NCI-H2196 treated with DMSO at 0.1 percent for 48 hours (cell line): ENCODE results near the gene DISC1.

Experiments
- DNase-seq: peaks from one replicate; lab custom pipeline; 2025; ENCODE audit not compliant: unreplicated experiment; lab: John Stamatoyannopoulos, UW

The DISC1 gene

DNA sequence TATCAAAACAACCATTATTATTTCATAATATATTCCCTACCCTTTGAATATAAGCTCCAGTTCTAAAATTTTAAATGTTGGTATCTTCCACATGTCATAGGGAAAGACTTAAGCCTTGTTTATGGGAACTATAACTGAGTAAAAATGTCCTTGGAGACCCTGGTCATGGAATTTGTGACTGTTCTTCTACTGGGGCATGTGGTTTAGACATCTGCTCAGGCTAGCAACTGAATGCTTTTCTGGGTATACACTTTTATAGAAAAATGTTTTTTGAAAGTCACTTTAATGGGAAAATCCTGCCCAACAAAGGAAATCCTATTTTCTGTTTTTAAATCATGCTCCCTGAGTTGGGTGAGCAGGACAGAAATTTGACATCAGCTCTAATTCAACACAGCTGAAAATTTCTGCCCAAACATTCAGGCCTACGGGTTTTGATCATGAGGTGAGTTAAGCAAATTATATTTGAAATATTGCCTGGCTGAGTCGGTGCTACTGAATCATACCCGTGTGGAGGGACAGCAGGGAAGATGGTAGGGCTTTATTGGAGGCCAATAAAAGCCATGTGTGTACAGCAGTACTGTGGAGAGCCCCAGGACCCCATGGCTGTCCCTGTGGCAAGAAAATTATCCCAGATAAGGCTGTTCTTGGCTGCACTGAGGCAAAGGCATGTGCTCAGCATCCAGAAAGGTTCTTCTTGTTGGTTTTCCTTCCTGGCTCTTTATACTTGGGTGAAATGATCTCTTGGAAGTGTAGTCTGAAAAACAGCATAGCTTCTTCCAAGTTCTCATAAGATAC lies 391.8 kb downstream of the DISC1 start:
- no peak for DNase-seq

DNA sequence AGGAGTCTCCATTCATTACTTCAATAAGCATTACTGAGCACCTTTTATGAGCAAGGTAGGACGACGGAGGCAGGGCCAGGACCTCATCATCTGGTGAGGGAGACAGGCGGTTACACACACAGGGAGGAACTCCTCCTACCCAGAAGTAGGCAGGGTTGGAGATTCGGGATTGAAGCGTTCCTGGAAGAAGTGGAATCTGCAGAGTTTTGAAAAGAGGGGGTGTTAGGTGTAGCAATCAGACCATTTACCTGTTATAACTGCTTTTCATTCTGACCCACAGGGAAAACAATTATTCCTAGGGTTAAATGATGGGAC lies 392.4 kb downstream of the DISC1 start:
- no peak for DNase-seq

DNA sequence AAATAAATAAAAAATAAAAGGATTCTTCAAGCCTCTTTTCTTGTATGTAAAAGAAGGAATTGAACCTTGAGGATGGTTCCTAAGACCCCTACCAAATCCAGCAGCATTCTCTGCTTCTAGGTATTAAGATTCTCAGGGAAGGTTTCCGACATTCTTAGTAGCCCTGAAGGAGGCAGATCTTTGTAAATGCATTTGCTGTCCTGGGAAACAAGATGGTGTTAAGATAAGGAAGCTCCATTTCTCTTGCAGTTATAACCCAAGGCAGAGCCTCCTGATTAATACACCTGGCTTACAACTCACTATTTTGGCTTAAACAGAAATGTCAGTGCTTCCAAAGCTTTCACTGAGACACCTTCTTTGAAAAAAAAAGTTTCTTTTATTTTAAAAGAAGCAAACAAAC lies 393.8 kb downstream of the DISC1 start:
- DNase-seq, result no peak

DNA sequence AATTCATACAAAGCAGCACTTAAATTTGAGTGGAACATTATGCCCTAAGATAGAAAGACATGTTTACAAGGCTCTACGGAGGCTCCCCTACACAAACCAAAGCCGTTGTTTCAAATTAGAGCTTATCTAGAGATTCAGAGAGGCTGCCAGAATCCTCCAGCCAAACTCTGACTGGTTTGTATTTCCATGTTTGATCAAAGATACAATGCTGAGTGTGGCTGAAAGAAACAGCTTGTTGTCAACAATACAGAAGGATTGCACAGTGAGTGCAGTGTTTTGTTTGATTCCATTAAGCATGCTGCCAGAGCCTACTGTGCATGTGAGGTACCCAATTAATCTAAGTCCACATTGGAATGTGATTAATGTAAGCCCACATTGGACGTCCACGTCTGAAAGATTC lies 402.7 kb downstream of the DISC1 start:
- DNase-seq, result no peak

DNA sequence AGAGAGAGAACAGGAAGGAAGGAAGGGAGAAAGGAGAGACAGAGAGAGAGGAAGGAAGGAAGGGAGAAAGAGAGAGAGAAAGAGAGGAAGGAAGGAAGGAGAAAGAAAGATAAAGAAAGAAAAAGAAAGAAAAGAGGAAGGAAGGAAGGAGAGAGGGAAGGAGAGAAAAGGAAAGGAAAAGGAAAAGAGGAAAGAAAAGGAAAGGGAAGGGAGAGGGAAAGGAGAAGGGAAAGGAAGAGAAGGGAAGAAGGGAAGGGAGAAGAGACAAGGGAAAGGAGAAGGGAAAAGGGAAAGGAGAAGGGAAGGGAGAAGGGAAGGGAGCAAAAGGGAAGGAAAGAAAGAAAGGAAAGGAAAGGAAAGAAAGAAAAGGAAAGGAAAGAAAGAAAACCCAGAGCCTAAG lies 404.6 kb downstream of the DISC1 start:
- no peak for DNase-seq

DNA sequence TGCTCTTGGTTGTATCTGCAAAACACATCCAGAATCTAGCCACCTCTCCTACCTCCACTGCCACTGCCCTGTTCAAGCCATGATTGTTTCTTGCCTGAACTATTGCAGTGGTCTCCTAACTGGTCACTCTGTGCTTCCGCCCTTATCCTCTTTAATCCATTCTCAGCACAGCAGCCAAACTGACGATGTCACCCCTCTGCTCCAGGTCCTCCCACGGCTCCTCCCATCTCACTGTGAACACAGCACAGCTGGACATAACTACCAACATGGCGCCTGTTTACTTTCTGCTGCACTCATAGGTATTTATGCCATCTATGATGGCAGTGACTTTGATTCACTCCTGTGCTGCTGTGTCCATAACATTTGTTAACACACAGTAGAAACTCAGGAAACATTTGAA lies 406.7 kb downstream of the DISC1 start:
- no peak for DNase-seq

DNA sequence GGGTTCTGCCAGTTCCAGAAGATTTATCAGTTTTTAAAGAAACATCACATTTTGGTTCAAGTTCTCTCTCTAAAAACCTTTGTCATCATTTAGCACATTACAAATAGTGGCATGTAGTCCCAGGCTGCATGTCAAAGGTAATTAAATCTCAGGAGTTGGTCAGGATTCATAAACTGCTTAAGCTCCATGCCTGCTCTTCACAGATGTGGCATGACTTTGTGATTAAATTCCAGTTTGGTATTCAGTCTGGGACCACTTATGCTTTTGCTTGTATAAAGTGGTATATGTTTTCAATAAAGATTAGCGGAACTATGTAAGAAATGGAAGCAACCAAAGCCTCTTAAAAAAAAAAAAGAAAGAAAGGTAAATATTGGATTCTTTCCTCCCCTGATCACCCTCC lies 408.0 kb downstream of the DISC1 start:
- DNase-seq, result no peak

DNA sequence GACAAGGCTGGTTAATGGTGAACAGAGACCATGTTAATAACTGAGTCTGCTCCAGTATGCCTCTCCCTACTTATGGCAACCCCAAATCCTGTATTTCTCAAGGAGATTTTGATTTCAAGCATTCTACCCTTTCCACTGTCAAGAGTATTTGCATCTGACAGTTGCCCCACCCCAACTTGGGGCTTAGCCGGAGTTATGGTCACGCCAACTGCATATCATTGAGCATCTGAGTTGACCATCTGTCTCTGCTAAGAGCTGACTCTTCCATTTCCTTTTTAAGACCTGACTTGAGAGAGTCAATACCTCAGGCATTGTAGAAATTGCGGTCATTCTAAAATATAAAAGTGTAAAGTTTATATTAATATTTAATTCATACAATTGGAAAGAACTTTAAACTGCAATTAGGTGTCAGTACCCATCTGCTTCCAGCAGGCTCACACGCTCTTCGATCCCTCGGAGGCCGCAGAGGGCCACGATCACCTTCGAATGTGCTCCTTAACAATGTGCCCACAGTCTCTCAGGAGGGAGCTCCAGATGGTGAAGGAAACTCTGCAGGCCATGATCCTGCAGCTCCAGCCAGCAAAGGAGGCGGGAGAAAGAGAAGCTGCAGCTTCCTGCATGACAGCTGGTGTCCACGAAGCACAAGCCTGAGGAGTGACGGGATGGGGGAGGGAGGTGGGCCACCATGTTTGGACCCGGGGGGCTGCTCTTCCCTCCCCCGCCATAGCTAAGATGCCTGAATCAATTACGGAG lies 409.8 kb downstream of the DISC1 start:
- no peak for DNase-seq

DNA sequence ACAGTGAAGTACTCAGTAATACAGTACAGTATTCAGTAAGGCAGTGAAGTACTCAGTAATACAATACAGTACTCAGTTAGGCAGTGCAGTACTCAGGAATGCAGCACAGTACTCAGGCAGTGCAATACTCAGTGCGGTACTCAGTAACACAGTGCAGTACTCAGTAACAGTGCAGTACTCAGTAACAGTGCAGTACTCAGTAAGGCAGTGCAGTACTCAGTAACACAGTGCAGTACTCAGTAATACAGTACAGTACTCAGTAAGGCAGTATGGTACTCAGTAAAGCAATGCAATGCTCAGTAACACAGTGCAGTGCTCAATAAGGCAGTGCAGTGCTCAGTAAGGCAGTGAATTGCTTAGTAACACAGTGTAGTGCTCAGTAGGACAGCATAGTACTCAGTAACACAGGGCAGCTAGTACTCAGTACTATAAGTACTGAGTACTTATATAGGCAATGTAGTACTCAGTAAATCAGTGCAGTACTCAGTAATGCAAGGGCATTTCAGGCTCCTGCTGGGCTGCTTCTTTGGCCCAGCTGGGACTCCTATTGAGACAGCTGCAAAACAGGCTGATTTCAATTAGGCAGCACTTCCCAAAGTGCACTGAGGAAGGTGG lies 411.3 kb downstream of the DISC1 start:
- DNase-seq, result no peak

DNA sequence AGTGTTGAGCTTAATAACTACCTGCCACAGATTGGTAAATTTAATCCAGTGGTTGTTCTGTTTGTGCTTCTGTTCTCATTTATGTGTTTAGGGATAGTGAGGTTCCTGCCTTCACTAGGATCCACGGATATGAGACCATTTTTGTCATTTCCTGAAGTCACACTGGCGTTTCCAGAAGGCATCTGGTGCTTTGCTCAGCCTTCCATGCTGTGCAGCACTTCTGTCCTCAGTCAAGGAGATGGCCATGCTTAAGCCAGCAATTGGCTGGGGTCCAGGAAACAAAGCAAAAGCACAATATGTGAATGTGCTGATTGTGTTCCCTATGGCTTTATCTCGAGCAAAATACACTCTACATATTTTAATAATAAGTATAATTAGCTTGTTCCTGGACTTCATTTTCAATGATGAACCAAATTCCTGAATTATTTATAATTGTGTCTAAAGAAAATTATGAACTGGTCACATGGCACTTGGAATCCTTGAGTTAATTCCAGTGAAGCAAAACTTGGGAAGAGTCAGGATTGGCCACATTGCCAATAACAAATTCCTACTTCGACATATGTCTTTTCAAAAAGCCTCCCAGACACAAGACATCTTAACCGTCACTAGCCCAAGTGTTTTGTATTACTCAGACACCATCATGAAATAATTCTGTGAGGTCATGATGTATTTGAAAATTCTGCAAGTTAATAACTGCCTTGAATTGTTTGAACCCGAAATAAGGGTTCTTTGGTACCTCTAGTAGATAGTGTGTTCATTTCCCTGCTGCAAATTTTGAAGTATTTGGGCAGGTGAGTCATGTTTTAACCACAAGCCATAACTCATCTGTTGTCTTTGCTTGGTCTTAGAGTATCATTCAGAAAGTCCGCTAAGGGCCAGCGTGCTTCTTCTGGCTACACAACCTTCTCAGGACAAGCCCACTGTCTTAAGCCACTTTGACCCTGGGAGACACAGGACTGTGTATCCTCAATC lies 412.4 kb downstream of the DISC1 start:
- no peak for DNase-seq

DNA sequence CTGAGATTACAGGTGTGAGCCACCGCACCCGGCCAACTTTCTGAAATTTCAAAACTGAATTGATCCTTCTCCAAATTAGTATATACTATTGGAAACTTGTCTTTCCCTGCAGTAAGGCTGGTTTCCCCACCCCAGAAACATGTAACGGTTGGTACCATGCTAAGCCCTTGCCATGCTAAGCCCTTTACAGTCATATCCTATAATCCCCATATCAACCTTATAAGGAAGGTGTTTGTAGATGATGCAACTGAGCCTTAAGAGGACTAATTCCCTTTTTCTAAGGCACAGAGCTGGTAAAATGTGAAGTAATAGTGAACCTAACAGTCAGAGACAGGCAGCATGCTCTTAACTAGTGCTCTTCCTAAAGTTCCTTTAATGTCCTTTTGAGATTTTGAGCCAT lies 413.7 kb downstream of the DISC1 start:
- DNase-seq, result no peak

DNA sequence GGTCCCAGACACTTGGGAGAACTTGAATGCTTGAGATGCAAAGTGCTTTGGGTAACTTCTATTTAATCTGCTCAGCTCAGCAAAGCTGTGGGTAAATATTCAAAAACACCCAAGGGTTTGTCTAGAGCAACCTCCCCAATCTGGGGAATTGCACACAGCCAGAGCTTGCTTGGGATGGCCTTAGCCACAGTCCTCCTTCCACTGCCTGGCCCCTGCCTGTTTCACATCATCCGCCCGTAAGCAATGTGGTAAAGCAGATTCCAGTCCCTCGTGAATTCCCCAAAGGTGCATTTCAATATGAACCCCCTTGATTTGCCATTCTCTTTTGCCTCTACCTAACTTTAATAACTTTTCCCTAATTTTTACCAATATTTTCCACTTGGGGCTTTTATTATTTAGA lies 418.1 kb downstream of the DISC1 start:
- no peak for DNase-seq

DNA sequence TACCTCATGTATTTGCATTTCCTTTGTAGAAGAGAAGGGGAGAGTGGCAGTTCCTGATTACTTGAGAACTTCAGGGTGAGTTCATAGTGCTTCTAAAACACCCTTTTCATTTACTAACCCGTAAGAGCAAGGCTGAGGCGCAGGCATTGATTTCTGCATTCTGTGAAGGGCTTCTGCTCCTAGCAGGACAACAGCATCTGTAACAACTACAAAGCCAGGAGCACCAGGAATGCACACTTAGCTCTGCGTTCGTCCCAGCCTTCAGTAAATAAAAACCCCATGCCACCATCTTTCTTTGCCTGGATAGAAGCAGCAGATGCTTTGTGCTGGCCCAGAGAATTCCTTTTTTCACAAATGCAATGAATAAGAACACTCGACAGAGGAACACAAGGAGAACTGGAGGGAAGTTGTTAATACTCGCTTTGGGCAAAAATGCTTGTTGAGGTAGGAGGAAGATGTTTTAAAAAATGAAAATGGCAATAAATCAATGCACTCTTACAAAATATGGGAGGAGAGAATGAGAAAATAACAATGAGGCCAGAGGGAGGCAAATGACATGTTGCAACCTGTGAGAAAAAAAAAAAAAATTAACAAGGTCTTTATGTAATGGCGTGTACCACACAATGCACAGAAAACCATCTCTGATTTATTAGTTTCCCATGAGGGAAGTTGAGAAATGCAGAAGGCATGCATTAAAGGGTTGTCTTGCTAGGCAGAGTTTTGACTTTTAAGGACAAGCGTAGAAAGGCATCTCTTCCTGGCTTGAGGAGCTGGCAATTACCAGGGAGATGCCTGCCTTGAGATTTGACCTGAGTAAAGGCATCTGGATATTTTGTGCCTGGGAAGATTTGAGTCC lies 418.8 kb downstream of the DISC1 start:
- no peak for DNase-seq

DNA sequence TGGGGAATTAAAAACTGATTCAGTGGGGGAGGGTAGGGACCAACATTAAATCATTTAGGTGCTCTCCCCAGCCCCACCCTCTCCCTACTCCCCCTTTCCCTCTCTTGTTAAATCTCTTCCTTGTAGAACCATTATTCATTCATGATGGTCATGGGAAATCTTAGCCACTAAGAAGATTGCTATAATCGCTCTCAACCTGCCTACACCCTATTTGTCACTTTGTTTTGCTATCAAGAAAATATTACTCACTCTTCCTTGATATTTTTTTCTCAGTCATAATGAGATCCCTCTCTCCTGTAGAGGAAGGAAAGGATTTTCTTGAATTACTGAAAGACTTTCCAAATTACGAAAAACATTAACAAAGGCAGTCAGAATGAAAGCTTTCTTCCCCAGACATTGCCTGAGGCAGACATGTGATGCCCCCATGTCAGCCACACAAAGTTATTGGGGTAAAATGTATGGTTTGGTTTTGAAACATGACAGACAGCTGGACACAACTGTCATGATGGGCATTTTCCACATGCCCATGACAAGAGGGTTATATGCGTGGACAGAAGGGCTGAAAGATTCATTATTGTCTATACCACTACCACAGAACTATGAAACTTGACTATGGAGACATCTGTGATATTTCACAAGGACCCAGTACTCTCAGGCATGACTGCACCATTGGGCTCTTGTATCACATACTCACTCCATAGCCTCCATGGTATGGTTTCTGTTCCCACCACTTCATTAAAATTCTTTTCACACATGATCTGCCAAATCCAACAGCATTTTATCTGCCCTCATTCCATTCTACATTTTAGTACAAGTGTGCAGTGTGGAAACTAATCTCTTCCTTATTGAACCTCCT lies 420.1 kb downstream of the DISC1 start:
- DNase-seq, result no peak

DNA sequence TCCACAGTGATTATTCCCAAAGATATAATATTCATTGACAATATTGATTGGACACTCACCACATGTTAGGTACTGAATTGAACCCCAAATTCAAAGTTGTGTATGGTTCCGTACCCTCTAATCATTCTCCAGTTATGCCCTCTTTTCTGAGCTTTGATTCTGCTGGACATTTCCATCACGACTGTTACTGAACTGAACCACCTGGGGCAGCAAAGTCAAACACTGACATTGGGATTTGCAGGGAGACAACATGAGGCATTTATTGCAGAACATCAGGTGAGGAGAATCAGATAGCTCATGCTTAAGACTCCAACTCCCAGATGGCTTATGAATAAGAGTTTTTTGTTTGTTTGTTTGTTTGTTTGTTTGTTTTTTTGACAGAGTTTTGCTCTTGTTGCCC lies 420.9 kb downstream of the DISC1 start:
- DNase-seq, result no peak

DNA sequence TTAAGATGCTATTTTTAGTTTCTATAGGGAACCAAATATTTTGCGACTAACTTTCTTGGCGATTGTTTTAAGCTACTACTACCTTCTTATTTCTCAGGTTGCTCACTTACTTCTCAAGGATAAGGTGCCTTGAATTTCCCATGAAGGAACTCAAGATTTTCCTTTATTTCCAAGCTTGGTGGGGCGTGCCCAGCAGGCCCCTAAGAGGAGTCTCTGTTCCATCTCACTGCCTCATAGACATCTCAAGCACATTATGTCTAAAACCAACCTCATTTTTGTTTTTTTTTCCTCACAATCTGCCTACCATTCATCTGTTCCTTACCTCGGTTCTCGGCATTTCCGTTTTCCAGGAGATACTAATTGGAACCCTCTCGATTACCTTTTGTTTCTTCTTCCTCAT lies 421.9 kb downstream of the DISC1 start:
- DNase-seq, result no peak

DNA sequence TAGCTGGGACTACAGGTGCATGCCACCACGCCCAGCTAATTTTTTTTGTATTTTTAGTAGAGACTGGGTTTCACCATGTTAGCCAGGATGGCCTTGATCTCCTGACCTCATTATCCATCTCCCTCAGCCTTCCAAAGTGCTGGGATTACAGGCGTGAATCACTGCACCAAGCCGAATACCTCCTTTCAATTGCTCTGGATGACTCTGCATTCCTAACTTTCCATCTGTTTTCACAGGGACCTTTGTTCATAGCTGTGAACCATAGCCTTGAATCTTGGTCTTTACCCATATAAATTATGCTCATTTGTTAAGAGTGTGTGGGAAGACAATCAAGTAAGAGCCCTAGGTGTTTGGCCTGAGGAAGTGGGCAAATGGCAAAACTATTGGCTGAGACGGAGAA lies 422.7 kb downstream of the DISC1 start:
- no peak for DNase-seq

DNA sequence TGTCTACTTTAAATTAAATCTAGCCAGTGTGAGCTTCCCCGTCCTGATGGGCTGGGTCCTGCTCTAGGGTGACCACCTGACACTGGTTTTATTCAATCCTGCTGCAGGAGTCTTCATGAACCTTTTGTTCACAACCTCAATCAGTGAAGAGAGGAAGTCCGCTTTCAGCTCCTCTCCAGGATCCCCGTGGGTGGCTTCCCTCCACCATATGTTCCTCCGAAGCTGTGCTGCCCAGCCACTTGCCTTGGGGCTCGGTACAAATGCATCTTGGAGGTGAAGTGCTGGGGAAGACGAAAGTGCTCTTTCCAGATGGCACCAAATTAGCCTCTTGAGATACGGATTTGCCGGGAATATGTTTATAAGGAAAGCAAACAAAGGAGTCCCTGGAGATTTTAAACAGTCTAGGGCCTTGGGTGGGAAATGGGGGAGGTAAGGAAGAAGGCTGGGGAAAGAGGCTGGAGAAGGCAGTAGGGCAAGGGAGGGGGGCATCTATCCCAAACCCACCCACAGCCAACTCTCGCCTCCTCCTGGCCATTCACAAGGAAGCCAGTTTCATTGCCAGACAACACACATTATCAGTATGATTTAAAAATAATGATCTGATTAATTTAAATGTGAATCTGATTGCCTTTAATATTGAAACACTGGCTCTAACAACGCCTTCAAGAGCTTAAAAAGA lies 430.8 kb downstream of the DISC1 start:
- no peak for DNase-seq

DNA sequence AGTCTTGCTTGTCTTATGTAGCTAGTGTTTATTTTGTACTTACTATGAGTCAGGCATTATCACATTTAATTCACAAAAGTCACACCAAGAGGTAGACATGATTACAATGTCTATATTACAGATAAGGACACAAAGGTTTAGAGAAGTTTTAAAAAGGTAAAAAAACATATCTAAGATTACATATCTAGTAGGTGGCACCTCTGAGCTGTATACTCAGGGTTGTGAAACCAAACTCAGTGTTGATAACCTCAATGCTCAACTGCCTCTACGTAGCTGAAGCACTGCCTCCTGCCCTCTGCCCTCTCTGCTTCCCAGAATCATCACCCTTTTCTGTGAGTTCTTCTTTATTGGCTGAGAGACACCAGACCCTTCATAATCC lies 431.3 kb downstream of the DISC1 start:
- DNase-seq, result no peak
